H1 (cell line): Measurements from ENCODE around the gene FAM98C. TPM values are rescaled to one million over a fixed set of nuclear protein-coding genes. Genes with fewer than 3 reads are reported as not detected.
A peak's percentile ranks its signal among the peaks of the same experiment; 100 is the strongest.

Experiments
- CTCF ChIA-PET: fragments of 300-600 bp; sonication (Branson Sonifier 250); formaldehyde crosslinking; loops from one replicate; lab custom pipeline; 2021; ENCODE audit not compliant: partially characterized antibody; lab: Charles Lee
- POLR2A ChIA-PET: fragments of 300-600 bp; sonication (Branson Sonifier 250); formaldehyde crosslinking; loops from one replicate; lab custom pipeline; 2021; ENCODE audit warnings: inconsistent platforms; ENCODE audit not compliant: partially characterized antibody; lab: Charles Lee
- DNase-seq, 2 experiments: peaks; one replicate each; pipeline versions ENCODE4 v3.0.0 to v3.0.0-alpha.2; 2010 to 2022; ENCODE audit warnings: low spot score in 2 of 2, low read depth in 1 of 2, mixed read lengths in 1 of 2
- FAIRE-seq: peaks from 2 replicates; lab custom pipeline; 2011; peaks lifted over from hg19 to GRCh38; lab: Jason Lieb, UNC
- H2AFZ ChIP-seq: 2 replicates; pipeline ENCODE4 v1.8.1; 2012; ENCODE audit warnings: low read length, inconsistent platforms
- H2AK5ac ChIP-seq: 2 replicates; pipeline ENCODE4 v1.6.1; 2013; ENCODE audit warnings: low read depth, low read length
- H2BK120ac ChIP-seq: replicated peaks from 2 replicates; pipeline ENCODE3; 2013; ENCODE audit warnings: low read depth, low read length, inconsistent platforms
- H2BK12ac ChIP-seq: 2 replicates; pipeline ENCODE4 v1.6.1; 2013; ENCODE audit warnings: low read depth, low read length
- H2BK15ac ChIP-seq: 2 replicates; pipeline ENCODE4 v1.6.1; 2013; ENCODE audit warnings: low read length
- H2BK20ac ChIP-seq: 2 replicates; pipeline ENCODE4 v1.6.1; 2013; ENCODE audit warnings: low read length
- H2BK5ac ChIP-seq: 2 replicates; pipeline ENCODE4 v1.6.1; 2013; ENCODE audit warnings: low read depth, low read length
- H3K14ac ChIP-seq: 2 replicates; pipeline ENCODE4 v1.6.1; 2013; ENCODE audit warnings: inconsistent platforms; ENCODE audit not compliant: insufficient read length
- H3K18ac ChIP-seq: 2 replicates; pipeline ENCODE4 v1.6.1; 2013; ENCODE audit warnings: low read length; ENCODE audit errors: extremely low read depth
- H3K23ac ChIP-seq: 2 replicates; pipeline ENCODE4 v1.6.1; 2013; ENCODE audit warnings: inconsistent platforms; ENCODE audit not compliant: insufficient read length
- H3K23me2 ChIP-seq: 2 replicates; pipeline ENCODE4 v1.6.1; 2013; ENCODE audit warnings: low read depth, low read length
- H3K27ac ChIP-seq: 2 replicates; pipeline ENCODE4 v1.6.1; 2011; ENCODE audit warnings: low read depth, low read length, inconsistent platforms
- H3K27me3 ChIP-seq, 4 experiments: replicated peaks in 1 of 4; 1 replicate in 1 of 4; 2 replicates in 3 of 4; pipeline versions ENCODE4 v1.6.1 to v1.8.1; 2011 to 2013; ENCODE audit warnings: low read length in 3 of 4, mild to moderate bottlenecking in 3 of 4, inconsistent platforms in 2 of 4, mixed read lengths in 2 of 4, moderate library complexity in 1 of 4; ENCODE audit not compliant: control insufficient read depth in 3 of 4, insufficient read depth in 3 of 4; ENCODE audit errors: extremely low read depth in 1 of 4
- H3K36me3 ChIP-seq, 4 experiments: 2 replicates each; pipeline versions ENCODE4 v1.6.1 to v1.8.1; 2011 to 2013; ENCODE audit warnings: mild to moderate bottlenecking in 4 of 4, low read length in 3 of 4, moderate library complexity in 2 of 4, control low read depth in 1 of 4, inconsistent platforms in 1 of 4; ENCODE audit not compliant: insufficient read depth in 4 of 4, control insufficient read depth in 2 of 4
- H3K4ac ChIP-seq: replicated peaks from 2 replicates; pipeline ENCODE3; 2013; ENCODE audit warnings: low read length, low read depth, mixed read lengths, inconsistent platforms; ENCODE audit not compliant: insufficient read length
- H3K4me1 ChIP-seq, 4 experiments: replicated peaks in 1 of 4; 1 replicate in 1 of 4; 2 replicates in 3 of 4; pipeline versions ENCODE4 v1.6.1 to v1.8.1; 2011 to 2013; ENCODE audit warnings: low read length in 3 of 4, inconsistent platforms in 2 of 4, mixed read lengths in 1 of 4; ENCODE audit not compliant: insufficient read depth in 4 of 4, control insufficient read depth in 3 of 4
- H3K4me2 ChIP-seq, 2 experiments: 2 replicates each; pipeline versions ENCODE4 v1.6.1 to v1.8.1; 2011 to 2013; ENCODE audit warnings: low read depth in 2 of 2, low read length in 2 of 2, control low read depth in 1 of 2, inconsistent platforms in 1 of 2, mild to moderate bottlenecking in 1 of 2; ENCODE audit not compliant: insufficient read depth in 1 of 2
- H3K4me3 ChIP-seq, 4 experiments: fragments of 200-600, 300-600 bp in 1 of 4; sonication (generic), shearing (Covaris generic), sonication (Bioruptor Twin) in 1 of 4; 2 replicates each; pipeline versions ENCODE4 v1.5.1 to v1.8.1; 2011 to 2016; ENCODE audit warnings: low read length in 4 of 4, low read depth in 3 of 4, control low read depth in 2 of 4, inconsistent platforms in 2 of 4, mild to moderate bottlenecking in 2 of 4, mixed read lengths in 1 of 4, moderate library complexity in 1 of 4; ENCODE audit not compliant: insufficient read depth in 2 of 4; ENCODE audit errors: extremely low read depth in 1 of 4
- H3K56ac ChIP-seq: replicated peaks from 2 replicates; pipeline ENCODE3; 2013; ENCODE audit warnings: low read depth, mild to moderate bottlenecking, mixed read lengths, low read length, inconsistent platforms; ENCODE audit not compliant: insufficient read length
- H3K79me1 ChIP-seq: 2 replicates; pipeline ENCODE4 v1.6.1; 2013; ENCODE audit warnings: low read depth, low read length, control low read depth
- H3K79me2 ChIP-seq, 2 experiments: 2 replicates each; pipeline versions ENCODE4 v1.6.1 to v1.8.1; 2012 to 2013; ENCODE audit warnings: low read length in 2 of 2, mild to moderate bottlenecking in 2 of 2, inconsistent platforms in 1 of 2; ENCODE audit not compliant: insufficient read depth in 2 of 2, control insufficient read depth in 1 of 2
- H3K9ac ChIP-seq, 4 experiments: replicated peaks in 1 of 4; 1 replicate in 1 of 4; 2 replicates in 3 of 4; pipeline versions ENCODE4 v1.6.1 to v1.8.1; 2011 to 2013; ENCODE audit warnings: low read depth in 3 of 4, low read length in 3 of 4, control low read depth in 2 of 4, mild to moderate bottlenecking in 2 of 4, moderate library complexity in 2 of 4, inconsistent platforms in 1 of 4; ENCODE audit errors: extremely low read depth in 1 of 4
- H3K9me3 ChIP-seq, 2 experiments: 2 replicates each; pipeline versions ENCODE4 v1.6.1 to v1.8.1; 2012 to 2013; ENCODE audit warnings: mild to moderate bottlenecking in 2 of 2, moderate library complexity in 2 of 2, control low read depth in 1 of 2, inconsistent platforms in 1 of 2, low read depth in 1 of 2, low read length in 1 of 2, mixed read lengths in 1 of 2; ENCODE audit not compliant: insufficient read depth in 2 of 2
- H4K20me1 ChIP-seq, 2 experiments: replicated peaks in 1 of 2; 2 replicates each; pipeline versions ENCODE3 to v1.8.1; 2011 to 2013; ENCODE audit warnings: inconsistent platforms in 2 of 2, low read length in 2 of 2, mild to moderate bottlenecking in 1 of 2; ENCODE audit not compliant: insufficient read depth in 2 of 2, control insufficient read depth in 1 of 2
- H4K5ac ChIP-seq: 2 replicates; pipeline ENCODE4 v1.6.1; 2013; ENCODE audit warnings: low read length, low read depth, mixed read lengths, inconsistent platforms; ENCODE audit not compliant: insufficient read length
- H4K8ac ChIP-seq: 2 replicates; pipeline ENCODE4 v1.8.0; 2013; ENCODE audit warnings: mild to moderate bottlenecking, moderate library complexity, low read length, inconsistent platforms; ENCODE audit not compliant: insufficient read depth; ENCODE audit errors: extremely low read depth
- H4K91ac ChIP-seq: replicated peaks from 2 replicates; pipeline ENCODE3; 2013; ENCODE audit warnings: low read length, mixed read lengths, inconsistent platforms; ENCODE audit not compliant: insufficient read length
- BCL11A ChIP-seq, 2 experiments: IDR thresholded peaks; one replicate each; pipeline ENCODE4 v1.6.1; 2011; ENCODE audit warnings: low read depth in 2 of 2, low read length in 2 of 2, mild to moderate bottlenecking in 2 of 2
- CEBPB ChIP-seq: IDR thresholded peaks from 2 replicates; pipeline ENCODE4 v1.6.1; 2012; ENCODE audit warnings: low read depth, low read length
- CTCF ChIP-seq, 3 experiments: IDR thresholded peaks; 1 replicate in 2 of 3; 2 replicates in 1 of 3; pipeline versions ENCODE4 v1.5.1 to v1.6.1; 2011; ENCODE audit warnings: low read length in 3 of 3, mild to moderate bottlenecking in 3 of 3, inconsistent platforms in 2 of 3, low read depth in 1 of 3, moderate library complexity in 1 of 3; ENCODE audit not compliant: insufficient read depth in 1 of 3; ENCODE audit errors: control extremely low read depth in 1 of 3
- KDM1A ChIP-seq: fragments of 200-600, 300-600 bp; sonication (generic); IDR thresholded peaks from 2 replicates; pipeline ENCODE4 v1.7.1; 2016; ENCODE audit warnings: mild to moderate bottlenecking, low read length, borderline replicate concordance
- KDM5A ChIP-seq: fragments of 200-600 bp; IDR thresholded peaks from 2 replicates; pipeline ENCODE4 v1.7.1; 2012; ENCODE audit warnings: mild to moderate bottlenecking, low read length, inconsistent platforms, mixed read lengths
- NANOG ChIP-seq: IDR thresholded peaks from 2 replicates; pipeline ENCODE4 v1.6.1; 2011; ENCODE audit warnings: low read length, low read depth, mild to moderate bottlenecking, inconsistent platforms; ENCODE audit not compliant: insufficient read depth, poor library complexity, severe bottlenecking
- RAD21 ChIP-seq, 2 experiments: IDR thresholded peaks in 1 of 2; conservative IDR thresholded peaks in 1 of 2; 2 replicates each; pipeline ENCODE4 v1.6.1; 2011; ENCODE audit warnings: low read depth in 2 of 2, low read length in 2 of 2, improper control_type of control experiment in 1 of 2, inconsistent platforms in 1 of 2, mild to moderate bottlenecking in 1 of 2, moderate library complexity in 1 of 2
- WGBS, 2 experiments: shearing (Covaris generic) in 1 of 2; methylation state at CpG; one replicate each; pipeline versions ENCODE4 v1.1.6 to v1.1.7; 2013 to 2015; ENCODE audit warnings: low lambda C conversion rate in 2 of 2, mixed read lengths in 2 of 2, inconsistent platforms in 1 of 2, low coverage in 1 of 2, missing lambda C conversion rate in 1 of 2; ENCODE audit not compliant: insufficient replicate concordance in 2 of 2, insufficient coverage in 1 of 2, insufficient read length in 1 of 2; ENCODE audit errors: extremely low coverage in 1 of 2, missing lambda C conversion rate in 1 of 2; 5-methylcytosine and 5-hydroxymethylcytosine counted together
- polyA plus RNA-seq, 7 experiments: library from polyadenylated mRNA; depleted of rRNA in 3 of 7; stranded (reverse) in 5 of 7; unstranded in 2 of 7; fragments of >200 nt in 5 of 7; fragments of 200-250 nt in 2 of 7; gene quantifications; 1 replicate in 5 of 7; 2 replicates in 1 of 7; 4 replicates in 1 of 7; pipeline versions ENCODE4 v1.2.1 to v1.2.3, GENCODE V29; 2011 to 2013; ENCODE audit warnings: missing spikeins in 2 of 7, mixed read lengths in 2 of 7
- total RNA-seq: library from RNA; stranded (reverse); fragmentation: NEBNext Ultra II Directional; extraction: Animal tissue kit (Norgen Biotek cat#: 25700); gene quantifications from 2 replicates; pipeline ENCODE4 v1.2.1, GENCODE V29; 2021

Gene FAM98C
- total and polyA plus RNA-seq, 2 of the 8 experiments (the other 6 are each of a cell fraction or from before 2014, with no cell fraction given): 6.1 to 9.4 TPM

DNA sequence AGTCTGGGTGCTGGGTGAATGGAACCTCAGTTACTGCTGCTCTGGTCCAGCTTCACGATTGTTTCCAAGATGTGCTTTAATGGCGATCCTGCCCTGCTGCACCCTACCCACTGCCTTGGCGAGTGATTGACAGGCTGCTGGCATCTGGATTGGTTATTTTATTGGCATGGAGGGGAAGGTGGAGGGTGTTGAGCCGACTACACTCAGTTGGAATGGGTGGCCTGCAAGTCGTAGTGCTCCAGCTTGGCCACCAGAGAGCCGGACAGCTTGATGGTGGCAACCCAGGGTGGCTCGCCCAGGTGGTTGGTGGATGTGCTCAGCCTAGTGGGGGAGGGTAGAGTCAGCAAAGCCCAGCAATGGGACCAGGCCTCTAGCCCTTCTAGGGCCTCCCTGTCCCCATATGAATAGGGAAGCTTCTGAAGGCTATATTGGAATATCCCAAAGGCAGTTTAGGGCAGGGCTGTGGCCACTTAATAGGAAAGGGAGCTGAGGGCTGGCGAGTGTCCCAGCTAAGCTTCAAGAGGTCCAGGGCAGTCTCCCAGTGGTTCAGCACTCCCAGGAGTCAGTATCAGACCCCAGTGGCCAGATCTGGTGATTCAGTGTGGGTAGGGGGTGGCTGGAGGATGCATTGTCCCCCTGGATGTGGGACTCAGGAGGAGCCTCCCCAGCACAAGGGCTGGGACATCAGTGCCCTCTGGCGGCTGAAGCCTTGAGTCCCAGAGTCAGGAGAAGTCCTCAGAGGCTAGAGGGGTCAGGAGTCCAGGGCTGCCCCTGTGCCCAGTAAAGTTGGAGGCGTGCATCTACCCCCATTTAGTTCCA lies 18.5 kb upstream of the FAM98C start:
- Histone ChIP-seq H3K9me3 (no peaks in the 10 kb centered on the region), H4K20me1 (peaks cover under 1 to 19% of the 10 kb centered on the region in 2 experiments), H2BK12ac (no peak overlapping the region), H3K4me1 (peaks cover 3 to 16% (median 6%) of the 10 kb centered on the region in 4 experiments; a peak in 6 of 7 replicates), H3K9ac (peak overlapping the region in 1 of 4 experiments; percentile 19; a peak in 1 of 7 replicates), H3K4me2 (0 out of 4 replicates have a peak overlapping the region, but pooled peaks of 1 of the 2 experiments have one; percentile 3), H3K4me3 (no peak overlapping the region), H4K91ac (no peak overlapping the region), H2BK120ac (no peak overlapping the region), H2BK15ac (no peak overlapping the region), H2AK5ac (no peak overlapping the region), H3K18ac (no peak overlapping the region), H2AFZ (no peak overlapping the region), H3K27me3 (no peaks in the 10 kb centered on the region), H2BK5ac (0 out of 2 replicates have a peak overlapping the region, but pooled peaks have one; percentile 4), H4K5ac (no peak overlapping the region), H4K8ac (no peak overlapping the region), H3K14ac (no peak overlapping the region), H3K23me2 (peaks cover 9% of the 10 kb centered on the region), H2BK20ac (no peak overlapping the region), H3K36me3 (peaks cover 14 to 26% (median 23%) of the 10 kb centered on the region in 4 experiments; a peak in 7 of 8 replicates), H3K27ac (no peak overlapping the region), H3K79me2 (no peaks in the 10 kb centered on the region), H3K79me1 (no peaks in the 10 kb centered on the region), H3K4ac (no peak overlapping the region), H3K23ac (no peak overlapping the region), H3K56ac (no peak overlapping the region)
- ChIA-PET CTCF (interaction anchor here (0.5 to 3.2 kb wide), 21 partner anchors 9 to 395 kb away, joined by 3 to 37 read pairs (median 4); partner anchors contain the start of genes CATSPERG, PPP1R14A and PSMD8), POLR2A (interaction anchor here (0.5 to 3.0 kb wide), 10 partner anchors 9 to 150 kb away, joined by 3 to 12 read pairs (median 4); partner anchors contain the start of gene PSMD8)
- 83% methylated on average over 10 of the region's 10 CpGs; no CpG with 5 or more reads in 1 of the 2 experiments for WGBS, 2 experiments
- FAIRE-seq (peak; percentile 70), DNase-seq (peak in 1 of 2 experiments; percentile 74)
- TF ChIP-seq RAD21 (IDR thresholded peaks at IDR 0.05 in 1 of 2, conservative IDR thresholded peaks at IDR 0.05 in 1 of 2; ENCODE audit: low read depth in 2 of 2, low read length in 2 of 2): peak; percentile 71 to 74
- TF ChIP-seq KDM1A: no peak
- no peak for TF ChIP-seq CEBPB
- TF ChIP-seq KDM5A: no peak
- no peak for TF ChIP-seq BCL11A (IDR thresholded peaks at IDR 0.05; ENCODE audit: low read depth in 2 of 2, low read length in 2 of 2)
- TF ChIP-seq NANOG: no peak
- TF ChIP-seq CTCF (IDR thresholded peaks at IDR 0.05; ENCODE audit: control extremely low read depth in 1 of 3, insufficient read depth in 1 of 3, low read depth in 1 of 3, low read length in 3 of 3): peak; percentile 75 to 80 (median 76)
